ENCODE results near the gene SNX11. TPM values are rescaled to one million over a fixed set of nuclear protein-coding genes. Genes with fewer than 3 reads are reported as not detected.

The SNX11 gene
- polyA plus RNA-seq, 1 experiment = 27.3 TPM

GRCh38 chr17:48121923-48122664, 14.5 kb downstream of the SNX11 start:
- no peak overlapping the region for H3K4me3 ChIP-seq (ENCODE audit: low read depth, low read length)
- CTCF ChIA-PET = interaction anchor here (0.9 to 1.5 kb wide), 3 partner anchors 10 to 144 kb away, joined by 3 to 7 read pairs (median 3); no protein-coding TSS in a partner anchor
- peaks cover 10% of the 10 kb centered on the region for H3K36me3 ChIP-seq (ENCODE audit: control insufficient read depth, insufficient read depth, low read length)
- no peak for TF ChIP-seq CTCF (IDR thresholded peaks at IDR 0.05; ENCODE audit: insufficient read depth, low read depth, low read length)
- no peaks in the 10 kb centered on the region for H3K27me3 ChIP-seq (ENCODE audit: control insufficient read depth, insufficient read depth, low read length)
- POLR2A ChIA-PET = interaction anchor here (0.7 kb wide), 1 partner anchor 120 kb away, joined by 3 read pairs; no protein-coding TSS in a partner anchor
- DNase-seq (ENCODE audit: low read depth) = no peak

GRCh38 chr17:48122665-48123045, 15.1 kb downstream of the SNX11 start:
- Histone ChIP-seq H3K27me3 (ENCODE audit: control insufficient read depth, insufficient read depth, low read length) (no peaks in the 10 kb centered on the region), H3K4me3 (ENCODE audit: low read depth, low read length) (no peak overlapping the region), H3K36me3 (ENCODE audit: control insufficient read depth, insufficient read depth, low read length) (peaks cover 10% of the 10 kb centered on the region)
- no peak for DNase-seq (ENCODE audit: low read depth)
- ChIA-PET CTCF (interaction anchor here (0.6 to 2.1 kb wide), 4 partner anchors 10 to 96 kb away, joined by 3 to 9 read pairs (median 6); no protein-coding TSS in a partner anchor), POLR2A (interaction anchor here (0.7 kb wide), 1 partner anchor 120 kb away, joined by 3 read pairs; no protein-coding TSS in a partner anchor)
- no peak for TF ChIP-seq CTCF (IDR thresholded peaks at IDR 0.05; ENCODE audit: insufficient read depth, low read depth, low read length)

- ChIA-PET POLR2A (interaction anchor here (0.7 kb wide), 1 partner anchor 121 kb away, joined by 3 read pairs; no protein-coding TSS in a partner anchor), CTCF (interaction anchor here (0.6 to 2.1 kb wide), 6 partner anchors 10 to 98 kb away, joined by 3 to 9 read pairs (median 5); no protein-coding TSS in a partner anchor)
- DNase-seq (ENCODE audit: low read depth) = no peak
- Histone ChIP-seq H3K36me3 (ENCODE audit: control insufficient read depth, insufficient read depth, low read length) (peaks cover 10% of the 10 kb centered on the region), H3K27me3 (ENCODE audit: control insufficient read depth, insufficient read depth, low read length) (no peaks in the 10 kb centered on the region), H3K4me3 (ENCODE audit: low read depth, low read length) (no peak overlapping the region)
- no peak for TF ChIP-seq CTCF (IDR thresholded peaks at IDR 0.05; ENCODE audit: insufficient read depth, low read depth, low read length)
These were observed 15.5 kb downstream of the SNX11 start for GRCh38 chr17:48123111-48123510.

GRCh38 chr17:48123776-48124388, 16.3 kb downstream of the SNX11 start:
- Histone ChIP-seq H3K36me3 (ENCODE audit: control insufficient read depth, insufficient read depth, low read length) (peaks cover 8% of the 10 kb centered on the region), H3K27me3 (ENCODE audit: control insufficient read depth, insufficient read depth, low read length) (no peaks in the 10 kb centered on the region), H3K4me3 (ENCODE audit: low read depth, low read length) (no peak overlapping the region)
- no peak for DNase-seq (ENCODE audit: low read depth)
- ChIA-PET CTCF (interaction anchor here (0.8 to 2.1 kb wide), 6 partner anchors 9 to 99 kb away, joined by 3 to 9 read pairs (median 4); no protein-coding TSS in a partner anchor), POLR2A (no interaction called here)
- no peak for TF ChIP-seq CTCF (IDR thresholded peaks at IDR 0.05; ENCODE audit: insufficient read depth, low read depth, low read length)

Measured in BJ (cell line).